Thyroid gland (tissue), 4 donors: ENCODE results near the gene INSC. TPM values are rescaled to one million over a fixed set of nuclear protein-coding genes. Genes with fewer than 3 reads are reported as not detected.

Experiments
- DNase-seq, 2 donors: peaks; one replicate each; pipeline ENCODE4 v3.0.0-alpha.2; 2019
- H3K27ac ChIP-seq, 3 donors: fragments of 200-600 bp; sonication (generic); 1 replicate in 2 of 3; 2 replicates in 1 of 3; pipeline ENCODE4 v1.5.1; 2016 to 2019; ENCODE audit warnings: mild to moderate bottlenecking in 1 of 3, moderate library complexity in 1 of 3
- H3K27me3 ChIP-seq: fragments of 200-600 bp; sonication (generic); one replicate; pipeline ENCODE4 v1.5.1; 2019
- H3K36me3 ChIP-seq, 2 donors: fragments of 200-600 bp; sonication (generic); one replicate each; pipeline ENCODE4 v1.5.1; 2016 to 2019
- H3K4me1 ChIP-seq, 2 donors: fragments of 200-600 bp; sonication (generic); one replicate each; pipeline ENCODE4 v1.5.1; 2017 to 2019
- H3K4me3 ChIP-seq, 3 donors: fragments of 200-600 bp; sonication (generic); replicated peaks in 1 of 3; 1 replicate in 2 of 3; 2 replicates in 1 of 3; pipeline ENCODE4 v1.5.1; 2016; ENCODE audit warnings: mild to moderate bottlenecking in 1 of 3
- H3K9me3 ChIP-seq: fragments of 200-600 bp; sonication (generic); one replicate; pipeline ENCODE4 v1.5.1; 2017
- POLR2A ChIP-seq, 2 donors: fragments of 450-650 bp; IDR thresholded peaks; one replicate each; pipeline ENCODE4 v1.6.1; 2017; ENCODE audit warnings: antibody characterized with exemption in 2 of 2, mild to moderate bottlenecking in 2 of 2, moderate library complexity in 1 of 2
- WGBS, 2 donors: methylation state at CpG; one replicate each; pipeline ENCODE4 v1.1.5; 2017; 5-methylcytosine and 5-hydroxymethylcytosine counted together
- intact Hi-C: fragments of 100-400 bp; cut with DNase I; formaldehyde crosslinking; loops from one replicate; pipeline ENCODE4 v1.15.1; 2023
- total RNA-seq, 4 donors: library from RNA; depleted of rRNA; stranded (reverse); fragments of >200 nt; gene quantifications; one replicate each; pipeline ENCODE4 v1.2.3, GENCODE V29; 2016
- TF ChIP-seq, protein P1 (sequence below), 6 experiments: fragments of 200-600 bp in 3 of 6; fragments of 450-650 bp in 3 of 6; sonication (generic) in 3 of 6; IDR thresholded peaks; one replicate each; pipeline ENCODE4 v1.5.1; 2016 to 2019; ENCODE audit warnings: antibody characterized with exemption in 6 of 6, mild to moderate bottlenecking in 2 of 6, inconsistent platforms in 1 of 6, moderate library complexity in 1 of 6

INSC gene
- total RNA-seq, 4 donors from 2014 or later, result 0.38 to 1.2 (median 0.54) TPM; not detected in 1

- no peaks in the 10 kb centered on the region for H3K27me3 ChIP-seq
- no peak overlapping the region for H3K27ac ChIP-seq
- H3K4me1 ChIP-seq, result peaks cover 6 to 11% of the 10 kb centered on the region in 2 donors
- intact Hi-C loops, result no loop called here
- no peaks in the 10 kb centered on the region for H3K36me3 ChIP-seq
- no peaks in the 10 kb centered on the region for H3K9me3 ChIP-seq
- H3K4me3 ChIP-seq, result no peak overlapping the region
- DNase-seq, result no peak
- 71 to 92% methylated on average over 1 of the region's 1 CpG for WGBS, 2 donors
- TF ChIP-seq, protein P1, sequence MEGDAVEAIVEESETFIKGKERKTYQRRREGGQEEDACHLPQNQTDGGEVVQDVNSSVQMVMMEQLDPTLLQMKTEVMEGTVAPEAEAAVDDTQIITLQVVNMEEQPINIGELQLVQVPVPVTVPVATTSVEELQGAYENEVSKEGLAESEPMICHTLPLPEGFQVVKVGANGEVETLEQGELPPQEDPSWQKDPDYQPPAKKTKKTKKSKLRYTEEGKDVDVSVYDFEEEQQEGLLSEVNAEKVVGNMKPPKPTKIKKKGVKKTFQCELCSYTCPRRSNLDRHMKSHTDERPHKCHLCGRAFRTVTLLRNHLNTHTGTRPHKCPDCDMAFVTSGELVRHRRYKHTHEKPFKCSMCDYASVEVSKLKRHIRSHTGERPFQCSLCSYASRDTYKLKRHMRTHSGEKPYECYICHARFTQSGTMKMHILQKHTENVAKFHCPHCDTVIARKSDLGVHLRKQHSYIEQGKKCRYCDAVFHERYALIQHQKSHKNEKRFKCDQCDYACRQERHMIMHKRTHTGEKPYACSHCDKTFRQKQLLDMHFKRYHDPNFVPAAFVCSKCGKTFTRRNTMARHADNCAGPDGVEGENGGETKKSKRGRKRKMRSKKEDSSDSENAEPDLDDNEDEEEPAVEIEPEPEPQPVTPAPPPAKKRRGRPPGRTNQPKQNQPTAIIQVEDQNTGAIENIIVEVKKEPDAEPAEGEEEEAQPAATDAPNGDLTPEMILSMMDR (IDR thresholded peaks at IDR 0.05), result no peak
- TF ChIP-seq POLR2A (IDR thresholded peaks at IDR 0.05), result no peak
Observed at GRCh38 chr11:15144347-15144746, 29.6 kb downstream of the INSC start.

DNA sequence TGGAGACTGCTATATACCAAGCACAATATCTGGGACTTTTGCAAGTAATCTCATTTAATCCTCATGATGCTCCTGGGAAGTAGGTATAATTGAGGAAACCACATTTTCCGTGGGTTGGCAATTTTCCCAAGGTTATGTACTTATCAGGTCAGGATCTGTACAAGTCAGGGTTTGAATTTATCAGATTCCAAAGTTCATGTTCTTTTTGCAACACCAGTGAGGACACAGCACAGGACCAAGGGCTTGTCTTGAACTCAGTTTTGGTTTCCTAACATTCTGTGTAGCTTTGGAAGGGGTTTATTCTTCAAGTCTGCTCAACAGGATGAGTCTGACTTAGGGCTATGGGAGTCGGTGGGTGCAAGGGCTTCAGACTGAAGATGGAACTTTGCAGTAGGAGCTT is 30.4 kb downstream of the INSC start:
- peaks cover 6 to 11% of the 10 kb centered on the region in 2 donors for H3K4me1 ChIP-seq
- no peak for TF ChIP-seq POLR2A (IDR thresholded peaks at IDR 0.05)
- TF ChIP-seq, protein P1 (IDR thresholded peaks at IDR 0.05), result no peak
- 52 to 60% methylated on average over 2 of the region's 2 CpGs for WGBS, 2 donors
- no peaks in the 10 kb centered on the region for H3K36me3 ChIP-seq
- H3K4me3 ChIP-seq, result no peak overlapping the region
- no peaks in the 10 kb centered on the region for H3K27me3 ChIP-seq
- intact Hi-C loops, result no loop called here
- no peak for DNase-seq
- H3K27ac ChIP-seq, result no peak overlapping the region
- H3K9me3 ChIP-seq, result no peaks in the 10 kb centered on the region

- H3K4me1 ChIP-seq, result peaks cover 6 to 11% of the 10 kb centered on the region in 2 donors
- WGBS, 2 donors, result 79 to 80% methylated on average over 1 of the region's 1 CpG
- H3K36me3 ChIP-seq, result no peaks in the 10 kb centered on the region
- TF ChIP-seq, protein P1 (IDR thresholded peaks at IDR 0.05), result no peak
- TF ChIP-seq POLR2A (IDR thresholded peaks at IDR 0.05), result no peak
- H3K27me3 ChIP-seq, result no peaks in the 10 kb centered on the region
- H3K4me3 ChIP-seq, result no peak overlapping the region
- intact Hi-C loops, result no loop called here
- no peaks in the 10 kb centered on the region for H3K9me3 ChIP-seq
- DNase-seq, result no peak
- no peak overlapping the region for H3K27ac ChIP-seq
Observed at GRCh38 chr11:15145615-15146014, 30.9 kb downstream of the INSC start.

- 13 to 27% methylated on average over 3 of the region's 3 CpGs for WGBS, 2 donors
- Histone ChIP-seq H3K27ac (no peak overlapping the region), H3K9me3 (no peaks in the 10 kb centered on the region), H3K36me3 (no peaks in the 10 kb centered on the region), H3K27me3 (no peaks in the 10 kb centered on the region), H3K4me3 (no peak overlapping the region), H3K4me1 (peaks cover 6 to 11% of the 10 kb centered on the region in 2 donors)
- DNase-seq, result peak in 1 of 2 donors; percentile 26
- intact Hi-C loops, result no loop called here
- TF ChIP-seq, protein P1 (IDR thresholded peaks at IDR 0.05), result no peak
- TF ChIP-seq POLR2A (IDR thresholded peaks at IDR 0.05), result no peak
Observed at GRCh38 chr11:15146271-15147003, 31.7 kb downstream of the INSC start.

GRCh38 chr11:15148169-15148568 is 33.4 kb downstream of the INSC start:
- H3K36me3 ChIP-seq, result no peaks in the 10 kb centered on the region
- WGBS, 2 donors, result 24 to 30% methylated on average over 4 of the region's 4 CpGs
- no peaks in the 10 kb centered on the region for H3K27me3 ChIP-seq
- no peak overlapping the region for H3K27ac ChIP-seq
- no peak overlapping the region for H3K4me3 ChIP-seq
- peaks cover 6 to 11% of the 10 kb centered on the region in 2 donors for H3K4me1 ChIP-seq
- H3K9me3 ChIP-seq, result no peaks in the 10 kb centered on the region
- peak; percentile 54 to 64 for DNase-seq
- intact Hi-C loops, result no loop called here
- TF ChIP-seq, protein P1 (IDR thresholded peaks at IDR 0.05), result no peak
- no peak for TF ChIP-seq POLR2A (IDR thresholded peaks at IDR 0.05)
